Stimulated activated CD8-positive, alpha-beta memory T cell treated with anti-CD3 and anti-CD28 coated beads, Interleukin-7, amount 100 ng/mL, for 48 hours (primary cell): ENCODE results near the gene CTDP1.

Experiments
- DNase-seq, 2 donors: peaks; one replicate each; pipeline ENCODE4 v3.0.0-alpha.2; 2020; ENCODE audit warnings: low read depth in 1 of 2; ENCODE audit errors: extremely low read depth in 1 of 2

CTDP1 gene

GRCh38 chr18:79754831-79755351, 75.3 kb downstream of the CTDP1 start:
- DNase-seq: no peak

- no peak for DNase-seq
Measured at GRCh38 chr18:79755496-79756142, 76.0 kb downstream of the CTDP1 start.

GRCh38 chr18:79756143-79756500, 76.5 kb downstream of the CTDP1 start:
- no peak for DNase-seq

- no peak for DNase-seq
Measured at GRCh38 chr18:79756826-79757225, 77.2 kb downstream of the CTDP1 start.

GRCh38 chr18:79760348-79760747, 80.7 kb downstream of the CTDP1 start:
- DNase-seq: no peak

- DNase-seq: no peak
Measured at GRCh38 chr18:79760881-79761280, 81.3 kb downstream of the CTDP1 start.

GRCh38 chr18:79763407-79763806, 83.8 kb downstream of the CTDP1 start:
- DNase-seq: no peak

- no peak for DNase-seq
Measured at GRCh38 chr18:79764131-79764530, 84.5 kb downstream of the CTDP1 start.

- DNase-seq: no peak
Measured at GRCh38 chr18:79765491-79766245, 86.1 kb downstream of the CTDP1 start.

- no peak for DNase-seq
Measured at GRCh38 chr18:79766308-79766707, 86.7 kb downstream of the CTDP1 start.

- no peak for DNase-seq
Measured at GRCh38 chr18:79768745-79769144, 89.1 kb downstream of the CTDP1 start.

GRCh38 chr18:79769698-79770500, 90.3 kb downstream of the CTDP1 start:
- no peak for DNase-seq

- DNase-seq: no peak
Measured at GRCh38 chr18:79770501-79770815, 90.9 kb downstream of the CTDP1 start.

GRCh38 chr18:79770826-79771225, 91.2 kb downstream of the CTDP1 start:
- DNase-seq: no peak

GRCh38 chr18:79771446-79772107, 92.0 kb downstream of the CTDP1 start:
- DNase-seq: no peak

GRCh38 chr18:79772108-79772864, 92.7 kb downstream of the CTDP1 start:
- DNase-seq: no peak

- DNase-seq: no peak
Measured at GRCh38 chr18:79772865-79773696, 93.5 kb downstream of the CTDP1 start.

GRCh38 chr18:79774111-79774510, 94.5 kb downstream of the CTDP1 start:
- no peak for DNase-seq

GRCh38 chr18:79775441-79776221, 96.0 kb downstream of the CTDP1 start:
- DNase-seq: no peak
